GM21786 (cell line): ENCODE measurements around the gene AUTS2.

Experiments
- ATAC-seq: cut with Tn5 transposase; IDR thresholded peaks from one replicate; pipeline ENCODE4 v1.9.1; 2021; ENCODE audit not compliant: unreplicated experiment

The AUTS2 gene

DNA sequence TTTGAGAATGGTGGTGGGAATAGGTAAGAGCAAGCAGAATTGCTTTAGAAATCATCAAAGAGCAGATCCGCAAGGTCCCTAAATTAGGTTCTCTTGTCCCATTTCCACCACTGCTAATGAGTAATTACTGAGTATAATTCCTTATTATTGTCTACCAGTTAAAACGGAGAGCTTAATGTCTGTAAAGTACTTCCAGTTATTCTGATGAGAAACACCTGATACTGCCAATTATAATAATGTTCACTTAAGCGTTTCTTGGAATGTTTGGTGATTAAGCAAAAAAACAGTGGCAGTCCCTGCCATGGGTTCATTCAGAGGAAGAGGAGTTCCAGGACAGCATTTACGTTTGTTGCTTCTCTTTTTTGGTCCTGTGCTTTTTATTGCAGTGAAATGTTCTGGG, 1175.1 kb downstream of the AUTS2 start:
- no peak for ATAC-seq

DNA sequence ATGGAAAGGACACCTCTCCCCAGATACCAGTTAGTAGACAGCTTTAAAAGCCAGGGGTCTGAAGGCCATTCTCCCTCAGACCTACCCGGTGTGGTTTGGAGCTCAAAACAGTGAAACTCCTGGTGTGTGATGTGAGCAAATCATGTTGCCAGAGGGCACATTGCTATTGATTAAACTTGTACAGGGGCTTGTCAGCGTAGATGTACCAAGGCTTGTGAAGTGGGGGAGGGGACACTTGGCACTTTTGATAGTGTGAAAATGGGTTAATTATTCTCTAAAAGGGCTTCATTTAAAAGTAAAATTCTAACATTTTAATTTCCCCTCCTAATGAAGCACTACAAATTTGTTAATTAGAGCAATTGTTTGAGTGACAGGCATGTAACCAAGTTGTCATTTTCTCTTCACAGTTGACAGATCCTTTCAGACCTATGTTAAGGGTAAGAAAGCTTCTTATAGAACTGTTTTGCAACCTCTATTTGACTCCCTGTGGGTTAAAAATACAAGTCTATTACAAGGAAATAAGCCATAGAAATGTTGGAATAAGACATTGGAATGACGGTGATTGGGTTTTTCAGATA, 1176.8 kb downstream of the AUTS2 start:
- no peak for ATAC-seq

DNA sequence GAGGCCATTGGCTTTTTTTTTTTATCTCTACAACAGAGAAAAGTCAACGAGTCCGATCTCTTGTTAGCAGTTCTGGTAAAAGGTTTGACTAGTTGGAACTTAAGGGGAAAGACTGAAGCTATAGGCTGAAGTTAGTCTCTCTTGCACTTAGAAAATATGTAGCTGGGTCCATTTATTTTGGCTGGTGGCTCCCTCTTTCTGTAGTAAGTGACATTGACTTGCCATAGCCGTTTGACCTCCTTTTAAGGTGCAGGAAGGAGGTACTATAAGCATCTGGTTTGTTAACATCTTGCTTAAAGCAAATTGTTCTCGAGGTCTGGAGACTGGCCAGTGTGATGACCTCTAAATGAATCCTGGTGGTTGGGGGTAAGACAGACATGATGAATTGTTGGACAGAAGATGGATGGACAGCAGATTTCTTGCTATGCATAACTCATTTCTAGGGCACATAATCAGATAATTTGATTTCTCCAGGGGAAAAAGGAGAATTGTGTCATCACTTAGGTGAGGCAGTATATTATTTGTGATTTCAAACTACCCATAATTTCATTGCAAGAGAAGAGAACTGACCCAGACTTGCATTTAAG, 1177.4 kb downstream of the AUTS2 start:
- ATAC-seq, result peak; percentile 54

DNA sequence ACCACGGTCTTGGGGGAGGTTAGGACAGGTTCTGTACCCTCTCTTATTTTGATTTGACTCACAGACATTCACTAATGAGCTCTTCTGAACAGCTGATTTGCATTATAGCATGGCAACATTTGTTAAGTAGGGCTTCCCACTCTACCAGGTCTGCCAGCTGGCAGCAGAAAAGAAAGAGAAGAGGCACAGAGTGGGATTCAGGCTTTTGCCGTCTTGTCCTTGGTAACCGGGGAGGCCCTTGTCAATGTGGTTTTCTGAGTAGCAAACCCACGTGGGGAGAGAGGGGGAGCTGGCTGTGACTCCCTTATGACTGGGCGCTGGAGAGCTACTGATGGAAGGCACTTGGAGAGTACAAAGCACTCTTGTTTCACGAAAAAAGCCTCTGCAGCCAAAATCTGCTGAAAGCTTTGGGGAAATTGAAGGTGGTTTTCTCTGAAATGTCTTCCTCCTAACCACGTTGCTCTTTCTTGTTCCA, 1178.4 kb downstream of the AUTS2 start:
- ATAC-seq, result peak; percentile 60

DNA sequence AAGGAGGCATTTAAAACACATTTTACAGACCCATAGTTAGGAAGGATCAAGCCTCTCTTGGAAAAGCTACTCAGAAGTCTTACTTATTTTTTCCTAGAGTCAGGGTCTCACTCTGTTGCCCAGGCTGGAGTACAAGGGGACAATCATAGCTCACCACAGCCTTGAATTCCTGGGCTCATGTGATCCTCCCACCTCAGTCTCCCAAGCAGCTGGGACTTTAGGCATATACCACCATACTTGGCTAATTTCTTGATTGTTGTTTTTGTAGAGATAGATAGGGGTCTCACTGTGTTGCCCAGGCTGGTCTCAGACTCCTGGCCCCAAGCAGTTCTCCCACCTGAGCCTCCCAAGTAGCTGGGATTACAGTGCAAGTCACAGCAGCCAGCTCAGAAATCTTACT, 1179.0 kb downstream of the AUTS2 start:
- no peak for ATAC-seq

DNA sequence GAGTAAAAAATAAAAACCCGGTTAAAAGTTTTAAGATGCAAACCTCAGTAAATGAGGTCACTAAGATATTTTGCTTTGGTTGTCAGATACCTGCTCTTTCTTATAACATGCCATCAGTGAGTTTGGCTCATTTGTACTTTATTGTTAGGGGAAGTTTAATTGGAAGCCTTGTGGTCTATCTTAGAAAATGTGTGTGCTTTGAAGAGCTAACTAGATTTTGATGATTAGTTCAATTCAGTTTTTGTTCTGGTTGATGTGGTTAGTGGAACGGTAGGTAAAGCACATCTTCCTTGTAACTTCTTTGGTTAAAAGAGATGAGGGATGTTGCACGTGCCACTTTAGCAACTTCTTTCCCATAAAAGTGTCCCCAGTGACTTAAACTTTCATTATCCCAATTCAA, 1180.3 kb downstream of the AUTS2 start:
- ATAC-seq, result no peak

DNA sequence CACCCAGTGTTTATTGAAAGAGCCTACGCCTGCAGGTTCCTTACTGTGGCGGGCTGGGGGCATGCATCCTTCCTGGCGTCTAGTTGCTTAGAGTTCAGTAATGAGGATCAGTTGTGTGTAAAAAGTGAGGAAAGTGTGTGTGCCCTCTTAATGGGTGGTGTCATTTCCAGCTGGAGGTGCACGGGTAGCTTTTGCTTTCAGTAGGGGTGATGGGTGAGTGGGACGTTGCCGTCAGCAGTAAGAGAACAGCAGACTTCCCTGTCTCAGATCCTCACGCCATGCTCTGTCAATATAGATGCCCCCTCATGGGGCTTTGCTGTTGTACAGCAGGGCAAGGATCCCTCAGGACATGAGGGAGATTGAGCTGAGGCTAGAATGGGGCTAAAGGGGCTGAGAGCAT, 1181.0 kb downstream of the AUTS2 start:
- ATAC-seq, result no peak

DNA sequence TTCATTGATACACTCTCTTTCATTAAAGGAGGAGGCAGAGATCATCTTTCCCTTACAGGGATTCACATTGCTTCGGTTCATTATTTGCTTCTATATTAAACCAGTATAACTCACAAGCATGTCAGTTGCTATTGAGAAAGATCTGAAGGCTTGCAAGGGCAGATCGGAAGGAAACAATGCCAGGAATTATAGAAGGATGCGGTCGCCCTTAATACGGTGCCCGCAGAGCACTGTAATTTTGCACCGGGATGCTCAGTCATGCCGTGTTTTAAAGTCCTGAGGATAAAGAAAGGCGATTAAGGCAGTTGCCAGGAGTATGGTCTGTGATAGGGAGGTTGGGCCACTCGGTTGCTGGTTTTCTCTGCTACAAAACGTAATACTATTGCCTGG, 1183.6 kb downstream of the AUTS2 start:
- no peak for ATAC-seq

DNA sequence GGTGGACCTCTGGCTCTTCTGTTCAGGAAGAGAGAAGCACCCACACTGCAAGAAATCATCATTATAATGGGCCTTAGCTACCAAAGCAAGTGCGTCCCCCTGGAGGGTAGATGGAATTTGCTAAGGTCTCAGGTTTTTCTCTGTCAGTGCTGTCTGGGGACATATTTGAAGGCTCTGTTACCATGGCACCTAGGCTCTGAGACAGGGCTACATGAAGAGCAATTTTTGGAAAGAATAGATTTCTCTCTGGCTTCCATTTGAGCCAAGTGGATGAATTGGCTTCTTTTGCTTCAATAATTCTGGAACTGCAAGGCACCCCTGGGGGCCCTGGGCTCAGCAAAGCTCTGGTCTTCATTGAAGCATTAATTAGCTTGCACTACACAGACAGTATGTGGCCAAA, 1184.5 kb downstream of the AUTS2 start:
- ATAC-seq, result no peak

DNA sequence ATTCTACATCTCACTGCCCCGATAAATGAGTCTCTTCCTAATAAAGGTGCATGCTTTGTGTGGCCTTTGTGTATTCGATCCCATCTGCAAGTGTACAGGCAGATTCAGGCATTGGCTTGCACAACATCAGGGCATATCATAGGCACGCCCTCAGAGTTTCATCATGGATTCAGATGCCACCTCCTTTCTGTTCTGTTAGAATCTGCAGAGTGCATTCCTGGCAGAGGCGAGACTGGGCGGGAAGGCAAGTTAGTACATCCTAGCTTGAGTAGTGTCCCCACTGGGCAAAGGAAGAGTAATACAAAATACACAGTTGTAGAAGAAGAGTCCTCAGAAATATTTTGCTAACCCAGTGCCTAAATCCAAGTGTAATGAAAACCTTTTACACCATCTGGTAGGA, 1187.2 kb downstream of the AUTS2 start:
- no peak for ATAC-seq

DNA sequence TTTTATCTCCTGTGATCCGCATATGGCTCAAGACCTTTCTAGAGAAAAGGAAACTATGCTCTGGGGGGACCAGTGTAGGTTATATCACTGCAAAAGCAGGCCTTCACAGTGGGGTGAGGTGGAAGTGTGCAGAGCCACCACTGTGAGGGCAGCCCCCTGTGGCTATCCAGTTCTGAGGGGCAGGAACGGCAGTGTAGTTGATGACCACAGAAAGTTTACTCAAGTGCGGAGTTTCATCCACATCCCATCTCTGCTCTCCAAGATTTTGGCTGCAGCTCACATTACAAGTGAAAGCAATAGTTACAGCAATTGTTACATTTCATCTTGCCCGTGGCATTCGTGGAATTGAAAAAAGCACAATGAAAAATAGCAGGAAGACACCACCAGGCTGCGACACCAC, 1187.8 kb downstream of the AUTS2 start:
- ATAC-seq, result no peak

DNA sequence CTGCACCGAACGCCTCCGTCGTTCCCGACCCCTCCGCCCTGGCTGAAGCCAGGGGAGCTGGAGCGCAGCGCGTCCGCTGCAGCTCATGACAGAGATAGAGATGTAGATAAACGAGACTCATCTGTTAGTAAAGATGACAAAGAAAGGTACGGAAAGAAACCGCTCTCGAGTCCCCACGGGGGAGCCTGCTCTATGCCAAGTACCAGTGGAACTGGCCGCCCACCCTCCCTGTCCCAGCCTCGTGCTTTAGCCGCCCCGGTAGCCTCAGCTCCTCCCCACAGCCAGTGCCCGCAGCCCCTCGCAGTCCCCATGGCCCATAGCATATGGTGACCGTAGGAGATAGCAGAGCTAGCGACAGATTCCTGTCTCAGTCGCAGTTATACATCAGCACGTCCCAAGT, 1189.0 kb downstream of the AUTS2 start:
- ATAC-seq, result no peak

DNA sequence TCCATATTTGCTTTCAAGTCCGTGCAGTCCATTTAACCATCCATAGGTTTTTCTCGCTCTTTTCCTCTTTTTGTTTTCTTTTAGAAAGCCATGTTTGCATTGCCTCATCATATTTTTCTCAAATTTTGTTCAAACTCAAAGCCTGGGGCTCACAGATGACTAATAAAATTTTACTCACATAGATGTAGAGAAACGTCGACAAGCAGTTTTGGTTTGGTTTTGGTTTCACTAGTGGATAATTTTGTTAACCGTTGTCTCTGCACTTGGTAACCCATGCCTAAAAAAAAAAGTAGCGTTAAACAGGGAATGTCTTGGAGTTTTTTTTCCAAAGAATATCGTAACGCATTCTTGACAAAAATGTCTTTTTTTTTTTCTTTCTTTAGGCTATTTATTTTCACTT, 1189.5 kb downstream of the AUTS2 start:
- no peak for ATAC-seq

DNA sequence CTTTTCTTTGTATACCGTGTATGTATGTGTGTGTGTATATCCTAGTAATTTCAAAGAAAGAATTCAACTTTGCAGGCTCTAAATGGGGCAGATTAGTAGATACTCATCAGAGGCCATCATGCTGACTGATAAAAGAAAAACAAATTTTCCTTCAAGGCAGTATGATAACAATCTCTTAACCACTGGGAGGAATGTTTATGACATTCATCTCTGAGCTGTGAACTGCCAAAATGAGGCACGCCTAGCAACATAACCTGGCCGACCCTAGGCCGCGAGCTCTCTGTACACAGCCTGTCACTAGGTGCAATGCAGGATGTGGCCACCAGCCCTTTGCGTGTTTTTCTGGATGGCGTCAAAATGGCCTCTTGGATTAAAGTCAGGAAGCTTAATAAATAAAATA, 1190.0 kb downstream of the AUTS2 start:
- no peak for ATAC-seq

DNA sequence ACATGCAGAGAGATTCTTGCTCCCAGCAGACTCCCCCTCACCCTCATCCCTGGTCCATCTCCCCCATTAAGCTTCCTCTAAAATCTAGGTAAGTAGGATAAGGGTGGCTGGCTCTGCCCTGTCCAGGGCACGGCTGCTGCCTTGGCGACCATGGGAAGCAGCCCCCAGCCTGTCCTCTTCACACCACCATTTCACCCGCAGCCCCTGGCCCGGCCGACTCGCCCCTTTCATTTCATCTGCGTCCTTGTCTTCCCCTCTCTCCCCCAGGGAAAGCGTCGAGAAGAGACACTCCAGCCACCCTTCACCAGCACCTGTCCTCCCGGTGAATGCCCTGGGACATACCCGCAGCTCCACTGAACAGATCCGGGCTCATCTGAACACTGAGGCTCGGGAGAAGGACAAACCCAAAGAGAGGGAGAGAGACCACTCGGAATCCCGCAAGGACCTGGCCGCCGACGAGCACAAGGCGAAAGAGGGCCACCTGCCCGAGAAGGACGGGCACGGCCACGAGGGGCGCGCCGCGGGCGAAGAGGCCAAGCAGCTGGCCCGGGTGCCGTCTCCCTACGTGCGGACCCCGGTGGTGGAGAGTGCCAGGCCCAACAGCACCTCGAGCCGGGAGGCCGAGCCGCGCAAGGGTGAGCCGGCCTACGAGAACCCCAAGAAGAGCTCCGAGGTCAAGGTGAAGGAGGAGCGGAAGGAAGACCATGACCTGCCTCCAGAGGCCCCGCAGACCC, 1191.4 kb downstream of the AUTS2 start:
- ATAC-seq, result no peak

DNA sequence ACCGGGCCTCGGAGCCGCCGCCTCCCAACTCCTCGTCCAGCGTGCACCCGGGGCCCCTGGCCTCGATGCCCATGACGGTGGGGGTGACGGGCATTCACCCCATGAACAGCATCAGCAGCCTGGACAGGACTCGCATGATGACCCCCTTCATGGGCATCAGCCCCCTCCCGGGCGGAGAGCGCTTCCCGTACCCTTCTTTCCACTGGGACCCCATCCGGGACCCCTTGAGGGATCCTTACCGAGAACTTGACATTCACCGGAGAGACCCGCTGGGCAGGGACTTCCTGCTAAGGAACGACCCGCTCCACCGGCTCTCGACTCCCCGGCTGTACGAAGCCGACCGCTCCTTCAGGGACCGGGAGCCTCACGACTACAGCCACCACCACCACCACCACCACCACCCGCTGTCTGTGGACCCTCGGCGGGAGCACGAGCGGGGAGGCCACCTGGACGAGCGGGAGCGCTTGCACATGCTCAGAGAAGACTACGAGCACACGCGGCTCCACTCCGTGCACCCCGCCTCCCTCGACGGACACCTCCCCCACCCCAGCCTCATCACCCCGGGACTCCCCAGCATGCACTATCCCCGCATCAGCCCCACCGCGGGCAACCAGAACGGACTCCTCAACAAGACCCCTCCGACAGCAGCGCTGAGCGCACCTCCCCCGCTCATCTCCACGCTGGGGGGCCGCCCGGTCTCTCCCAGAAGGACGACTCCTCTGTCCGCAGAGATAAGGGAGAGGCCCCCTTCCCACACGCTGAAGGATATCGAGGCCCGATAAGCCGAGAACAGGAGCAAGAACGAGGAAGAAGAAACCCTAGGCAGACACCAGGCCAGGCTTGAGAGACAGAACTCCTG, 1192.2 kb downstream of the AUTS2 start:
- no peak for ATAC-seq

DNA sequence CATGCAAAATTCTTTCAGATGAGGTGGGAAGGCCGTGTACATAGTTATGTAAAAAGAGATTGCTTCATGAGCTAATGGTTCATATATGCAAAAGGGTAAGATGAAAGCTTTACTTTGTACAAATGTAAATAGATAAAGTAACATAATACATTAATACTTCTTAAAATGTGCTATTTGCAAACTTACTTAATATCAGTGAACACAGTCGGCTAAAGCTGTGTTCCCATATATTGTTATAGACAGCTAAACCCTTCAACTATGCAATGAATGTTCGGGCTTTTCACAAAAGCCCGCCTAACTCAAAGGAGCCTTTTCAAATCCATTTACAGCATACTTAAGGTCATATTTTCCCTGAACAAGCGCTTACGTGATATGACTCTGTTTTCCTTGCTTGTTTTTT, 1193.1 kb downstream of the AUTS2 start:
- no peak for ATAC-seq

DNA sequence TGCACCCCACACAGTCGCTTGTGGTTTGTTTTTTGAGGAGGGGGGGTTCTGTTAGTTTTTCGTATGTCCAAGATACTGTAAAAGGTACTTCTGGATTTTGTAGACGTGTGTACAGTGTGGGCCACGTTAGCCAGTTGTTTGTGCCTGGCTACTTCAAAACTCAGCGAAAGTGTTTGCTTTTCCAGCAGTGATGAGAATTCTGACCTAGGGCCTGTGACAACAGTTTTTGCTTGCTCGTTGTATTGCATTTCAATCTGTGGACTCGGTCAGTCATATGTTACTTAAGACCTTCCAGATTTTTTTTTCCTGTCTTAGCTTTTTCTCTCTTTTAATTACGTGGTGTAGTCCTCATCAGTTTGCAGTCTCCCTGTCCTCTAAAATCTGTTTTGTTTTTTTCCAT, 1194.8 kb downstream of the AUTS2 start:
- no peak for ATAC-seq

DNA sequence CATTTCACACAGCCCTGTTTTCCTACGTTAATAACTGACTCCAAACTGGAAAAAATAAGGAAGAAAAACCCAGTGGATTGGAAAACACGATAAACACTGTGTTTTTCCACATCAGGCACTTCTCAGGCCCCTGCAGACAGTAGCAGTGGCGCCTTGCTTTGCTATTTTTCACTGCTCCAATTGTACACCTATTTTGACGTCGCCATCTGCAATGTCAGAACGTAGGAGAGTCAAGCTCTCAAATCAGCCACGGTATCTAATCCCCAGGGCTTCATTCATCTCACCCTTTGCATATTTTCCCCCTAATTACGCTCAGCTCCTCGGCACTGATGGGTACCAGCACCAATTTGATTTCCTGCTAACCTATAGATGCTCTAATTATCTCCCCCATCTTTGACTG, 1195.5 kb downstream of the AUTS2 start:
- ATAC-seq, result no peak

DNA sequence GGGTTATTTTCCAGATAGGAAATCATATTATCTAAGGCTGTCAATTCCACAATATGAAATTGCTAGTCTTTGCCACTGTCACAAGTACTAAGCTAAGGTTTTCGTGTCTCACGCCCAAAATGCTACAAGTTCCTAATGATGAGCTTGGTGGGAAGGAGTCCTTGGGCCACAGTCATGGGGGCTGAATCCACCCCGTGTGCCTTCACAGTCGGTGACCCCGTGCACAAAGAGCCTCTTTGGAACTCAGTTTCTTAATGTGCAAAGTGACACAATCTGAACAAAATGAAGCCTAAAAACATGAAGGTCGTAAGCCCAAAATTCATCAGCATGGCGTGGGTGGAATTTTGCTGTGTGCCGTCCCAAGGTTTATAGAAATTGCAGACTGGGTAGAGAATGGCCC, 1196.7 kb downstream of the AUTS2 start:
- ATAC-seq, result no peak

DNA sequence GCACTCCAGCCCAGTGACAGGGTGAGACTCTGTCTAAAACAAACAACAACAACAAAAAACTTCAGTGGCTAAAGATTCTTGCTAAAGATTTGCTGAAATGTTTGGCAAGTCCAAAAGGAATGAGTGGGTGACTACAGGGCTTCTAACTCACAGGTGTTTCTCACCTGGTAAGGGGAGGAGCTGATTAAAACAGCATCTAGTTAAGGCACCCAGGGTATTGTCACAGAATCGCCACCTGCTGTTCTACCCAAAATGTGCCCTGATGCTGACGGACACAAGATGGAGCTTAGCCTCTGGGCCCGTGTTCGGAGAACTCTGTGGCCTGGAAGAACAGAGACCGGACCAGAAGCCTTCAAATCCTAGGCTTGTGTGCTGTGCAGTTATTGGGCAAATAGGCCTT, 1197.7 kb downstream of the AUTS2 start:
- ATAC-seq, result no peak

DNA sequence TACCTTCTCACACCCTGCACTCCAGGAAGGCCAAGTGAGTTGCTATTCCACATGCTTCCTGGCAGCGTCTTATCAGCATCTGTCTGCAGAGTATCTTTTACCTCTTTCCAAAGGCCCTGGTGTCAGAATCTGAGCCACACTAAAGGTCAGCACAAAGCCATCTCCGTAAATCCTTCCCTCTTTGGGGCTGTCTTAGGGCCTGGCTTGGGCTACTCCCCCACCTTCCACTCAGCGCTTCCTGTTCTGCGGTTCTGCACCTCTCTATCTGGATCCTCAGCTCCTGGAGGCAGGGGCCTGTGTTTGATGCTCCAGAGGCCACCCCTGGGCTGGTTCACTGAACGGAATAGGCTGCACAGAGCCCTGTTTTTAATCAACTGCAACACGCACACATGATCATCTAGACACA, 1198.8 kb downstream of the AUTS2 start:
- no peak for ATAC-seq
